Left kidney (tissue), 2 donors: ENCODE measurements around the gene EFCAB6. TPM values are rescaled to one million over a fixed set of nuclear protein-coding genes. Genes with fewer than 3 reads are reported as not detected.

Source experiments
- DNase-seq: peaks from one replicate; pipeline ENCODE4 v3.0.0-alpha.2; 2013
- polyA plus RNA-seq: library from polyadenylated mRNA; unstranded; fragments of 120-200 nt; gene quantifications from one replicate; pipeline ENCODE4 v1.2.1, GENCODE V29; 2013; ENCODE audit not compliant: insufficient read length

EFCAB6 gene
- polyA plus RNA-seq, 1 donor, result 6.5 TPM

DNA sequence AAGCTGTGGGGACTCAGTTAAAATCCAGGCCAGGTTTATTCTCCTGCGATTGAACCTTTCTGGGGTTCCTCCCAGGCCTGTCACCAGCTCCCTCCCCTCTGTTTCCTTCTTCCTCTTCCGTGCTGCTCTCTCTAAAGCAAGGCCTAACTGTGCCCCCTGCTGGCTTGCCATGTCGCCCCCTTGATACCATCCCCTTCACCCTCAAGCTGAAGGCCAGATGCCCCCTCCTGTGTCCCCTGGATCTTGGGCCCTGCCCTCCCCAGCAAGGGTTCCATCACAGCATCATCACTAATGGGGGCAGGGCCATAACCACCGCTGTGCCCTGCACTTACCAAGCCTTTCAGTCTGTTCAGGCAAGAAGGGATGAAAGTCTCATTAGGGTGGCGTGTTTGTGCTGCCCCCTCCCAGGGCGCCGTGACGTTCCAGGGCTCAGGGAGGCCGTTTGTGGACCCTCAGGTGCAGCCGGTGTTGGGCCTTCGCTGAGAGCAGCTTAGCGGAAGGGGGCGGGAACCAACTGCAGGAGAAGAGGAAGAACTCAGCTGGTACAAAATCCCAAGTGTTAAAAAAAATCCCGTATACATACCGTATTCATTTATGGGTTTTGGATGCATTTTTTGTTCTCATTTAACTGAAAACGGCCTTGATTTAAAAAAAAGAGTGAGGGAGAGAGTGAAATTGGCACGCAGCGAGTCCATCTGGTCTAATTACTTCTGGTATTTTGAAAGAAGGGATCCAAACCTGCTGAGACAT is 330.4 kb downstream of the EFCAB6 start:
- no peak for DNase-seq

GRCh38 chr22:43479962-43480361 is 332.1 kb downstream of the EFCAB6 start:
- DNase-seq, result no peak

DNA sequence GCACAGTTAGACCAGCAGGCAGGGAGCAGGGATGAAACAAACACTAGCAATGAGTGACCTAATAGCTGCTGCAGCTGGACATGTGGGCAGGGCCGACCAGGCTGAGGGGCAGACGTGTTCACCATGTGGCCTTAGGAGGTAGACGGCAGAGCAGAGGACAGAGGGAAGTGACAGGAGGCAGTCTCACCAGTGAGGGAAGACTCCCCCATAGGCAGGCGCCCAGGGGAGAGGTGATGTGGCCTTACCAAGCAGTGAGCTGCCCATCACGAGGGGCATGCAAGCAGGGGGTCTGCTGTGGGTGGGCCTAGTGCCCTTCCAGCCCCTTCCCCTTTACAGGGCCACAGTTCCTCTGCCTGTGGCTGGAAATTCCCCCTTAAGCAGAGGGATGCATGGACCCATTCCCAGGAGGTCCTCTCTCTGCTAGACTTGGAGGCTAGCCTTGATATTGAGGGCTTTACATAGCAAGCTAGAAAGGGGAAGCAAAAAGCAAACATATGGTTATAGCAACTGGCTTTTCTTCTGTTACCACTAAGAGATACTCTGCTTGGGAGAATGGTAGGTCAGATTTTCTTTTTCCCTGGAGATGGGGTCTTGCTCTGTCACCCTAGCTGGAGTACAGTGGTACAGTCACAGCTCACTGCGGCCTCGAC is 332.7 kb downstream of the EFCAB6 start:
- no peak for DNase-seq

Other genes with a start within 250 kb of the EFCAB6 start
- 4.0 TPM for gene SULT4A1, start 50.2 kb upstream of the EFCAB6 start, polyA plus RNA-seq
- 0.10 TPM for gene PNPLA5, start 79.7 kb upstream of the EFCAB6 start, polyA plus RNA-seq
- gene PNPLA3, start 111.5 kb upstream of the EFCAB6 start, polyA plus RNA-seq, result 2.0 TPM
- gene SAMM50, start 143.1 kb upstream of the EFCAB6 start, polyA plus RNA-seq, result 60.5 TPM
- gene PARVB, start 212.0 kb upstream of the EFCAB6 start, polyA plus RNA-seq, result 17.9 TPM